GM23338 (cell line): ENCODE measurements around the gene RGMB.

Source experiments
- CREB1 ChIP-seq: fragments of 250-450 bp; sonication (Bioruptor Pico); IDR thresholded peaks from 2 replicates; pipeline ENCODE4 v1.5.0; 2020; ENCODE audit warnings: low read depth, mild to moderate bottlenecking, moderate library complexity
- EZH2 ChIP-seq: fragments of 200-600 bp; sonication (generic); IDR thresholded peaks from one replicate; pipeline ENCODE4 v1.8.0; 2017; ENCODE audit warnings: antibody characterized with exemption, mild to moderate bottlenecking, low read depth; ENCODE audit not compliant: unreplicated experiment
- EZH2phosphoT487 ChIP-seq: fragments of 200-600 bp; sonication (generic); IDR thresholded peaks from one replicate; pipeline ENCODE4 v1.8.1; 2018; ENCODE audit warnings: antibody characterized with exemption; ENCODE audit not compliant: unreplicated experiment
- POLR2AphosphoS5 ChIP-seq: IDR thresholded peaks from 2 replicates; pipeline ENCODE4 v1.6.1; 2016; ENCODE audit warnings: antibody characterized with exemption, low read depth
- ZNF114 ChIP-seq: fragments of 250-450 bp; sonication (Bioruptor Pico); IDR thresholded peaks from 2 replicates; pipeline ENCODE4 v1.5.0; 2020; ENCODE audit warnings: mild to moderate bottlenecking, moderate library complexity
- TF ChIP-seq, protein P1 (sequence below), 2 experiments: fragments of 200-600 bp in 1 of 2; sonication (generic) in 1 of 2; conservative IDR thresholded peaks; 2 replicates each; pipeline versions ENCODE4 v1.5.1 to v1.6.1; 2016 to 2017; ENCODE audit warnings: antibody characterized with exemption in 2 of 2, low read depth in 2 of 2, mild to moderate bottlenecking in 2 of 2, moderate library complexity in 1 of 2
- TF ChIP-seq, protein P2 (sequence below): IDR thresholded peaks from 2 replicates; pipeline ENCODE4 v1.6.1; 2016; ENCODE audit warnings: antibody characterized with exemption

DNA sequence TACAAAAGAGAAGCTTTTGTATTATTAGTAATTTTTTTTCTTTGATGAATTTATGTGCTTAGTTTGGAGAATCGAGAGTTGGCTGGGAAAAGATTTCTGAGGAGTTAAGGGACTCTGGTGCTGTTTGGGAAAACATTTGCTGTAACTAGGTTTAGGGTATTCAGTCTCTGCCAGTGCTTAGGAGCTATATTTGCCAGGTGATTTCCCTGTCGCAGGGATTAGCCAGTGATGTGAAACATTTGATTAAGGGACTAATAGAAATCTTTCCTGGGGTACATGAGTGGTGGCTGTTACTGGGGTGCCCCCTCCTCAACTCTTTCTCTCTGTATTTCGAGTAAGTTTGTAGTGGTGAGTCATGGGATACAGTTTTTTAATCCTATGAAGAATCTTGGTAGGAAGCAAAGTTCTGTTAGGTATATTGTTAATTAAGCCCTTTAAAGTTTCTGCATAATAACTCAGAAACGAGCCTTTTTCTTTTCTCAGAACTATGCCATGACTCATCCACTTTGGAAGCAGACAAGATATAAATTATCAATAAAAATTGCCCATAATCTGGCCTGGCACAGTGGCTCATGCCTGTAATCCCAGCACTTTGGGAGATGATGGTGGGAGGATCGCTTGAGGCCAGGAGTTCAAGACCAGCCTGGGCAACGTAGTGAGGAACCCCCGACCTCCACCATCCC, 18.6 kb downstream of the RGMB start:
- TF ChIP-seq EZH2 (no peak), EZH2phosphoT487 (no peak), POLR2AphosphoS5 (no peak), ZNF114 (CRISPR knock-in tag) (no peak), CREB1 (no peak)
- TF ChIP-seq, protein P1, sequence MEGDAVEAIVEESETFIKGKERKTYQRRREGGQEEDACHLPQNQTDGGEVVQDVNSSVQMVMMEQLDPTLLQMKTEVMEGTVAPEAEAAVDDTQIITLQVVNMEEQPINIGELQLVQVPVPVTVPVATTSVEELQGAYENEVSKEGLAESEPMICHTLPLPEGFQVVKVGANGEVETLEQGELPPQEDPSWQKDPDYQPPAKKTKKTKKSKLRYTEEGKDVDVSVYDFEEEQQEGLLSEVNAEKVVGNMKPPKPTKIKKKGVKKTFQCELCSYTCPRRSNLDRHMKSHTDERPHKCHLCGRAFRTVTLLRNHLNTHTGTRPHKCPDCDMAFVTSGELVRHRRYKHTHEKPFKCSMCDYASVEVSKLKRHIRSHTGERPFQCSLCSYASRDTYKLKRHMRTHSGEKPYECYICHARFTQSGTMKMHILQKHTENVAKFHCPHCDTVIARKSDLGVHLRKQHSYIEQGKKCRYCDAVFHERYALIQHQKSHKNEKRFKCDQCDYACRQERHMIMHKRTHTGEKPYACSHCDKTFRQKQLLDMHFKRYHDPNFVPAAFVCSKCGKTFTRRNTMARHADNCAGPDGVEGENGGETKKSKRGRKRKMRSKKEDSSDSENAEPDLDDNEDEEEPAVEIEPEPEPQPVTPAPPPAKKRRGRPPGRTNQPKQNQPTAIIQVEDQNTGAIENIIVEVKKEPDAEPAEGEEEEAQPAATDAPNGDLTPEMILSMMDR (conservative IDR thresholded peaks at IDR 0.05; ENCODE audit: low read depth in 2 of 2): no peak
- TF ChIP-seq, protein P2, sequence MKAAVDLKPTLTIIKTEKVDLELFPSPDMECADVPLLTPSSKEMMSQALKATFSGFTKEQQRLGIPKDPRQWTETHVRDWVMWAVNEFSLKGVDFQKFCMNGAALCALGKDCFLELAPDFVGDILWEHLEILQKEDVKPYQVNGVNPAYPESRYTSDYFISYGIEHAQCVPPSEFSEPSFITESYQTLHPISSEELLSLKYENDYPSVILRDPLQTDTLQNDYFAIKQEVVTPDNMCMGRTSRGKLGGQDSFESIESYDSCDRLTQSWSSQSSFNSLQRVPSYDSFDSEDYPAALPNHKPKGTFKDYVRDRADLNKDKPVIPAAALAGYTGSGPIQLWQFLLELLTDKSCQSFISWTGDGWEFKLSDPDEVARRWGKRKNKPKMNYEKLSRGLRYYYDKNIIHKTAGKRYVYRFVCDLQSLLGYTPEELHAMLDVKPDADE: no peak
